ENCODE data around the gene KMT2E.
"Not testable (repeated sequence)": the region's sequence is repeated elsewhere in the genome, so short reads cannot be mapped to it uniquely, and the experiment has no call there.

Gene KMT2E

DNA sequence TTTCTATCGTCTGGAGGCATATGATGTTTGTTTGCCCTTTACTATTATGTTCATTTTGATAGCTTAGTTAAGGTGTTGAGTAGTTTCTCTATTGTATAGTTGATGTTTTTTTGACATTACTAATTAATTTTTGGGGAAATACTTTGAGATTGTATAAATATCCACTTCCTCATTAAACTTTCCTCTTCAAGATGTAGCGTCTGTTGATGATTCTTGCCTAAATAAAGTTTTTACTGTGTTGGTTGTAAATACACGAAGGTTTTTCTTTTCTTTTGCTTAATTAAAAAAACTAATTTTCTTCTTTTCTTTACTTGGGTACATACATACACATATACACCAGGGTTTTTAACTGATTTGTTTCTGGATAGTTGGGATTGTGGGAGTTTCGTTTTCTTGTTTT lies 8.5 kb downstream of the KMT2E start:
- Histone ChIP-seq H3K27ac (peak overlapping the region; percentile 76), H3K27me3 (no peaks in the 10 kb centered on the region), H3K9me3 (no peaks in the 10 kb centered on the region), H3K4me1 (ENCODE audit: control insufficient read depth in 1 of 2, insufficient read depth in 1 of 2, low read depth in 1 of 2, low read length in 1 of 2) (peaks cover 93 to 97% of the 10 kb centered on the region in 2 experiments), H3K36me3 (no peaks in the 10 kb centered on the region), H3K4me3 (ENCODE audit: low read depth in 1 of 2, low read length in 1 of 2) (no peak overlapping the region)
- TF ChIP-seq, protein P1, sequence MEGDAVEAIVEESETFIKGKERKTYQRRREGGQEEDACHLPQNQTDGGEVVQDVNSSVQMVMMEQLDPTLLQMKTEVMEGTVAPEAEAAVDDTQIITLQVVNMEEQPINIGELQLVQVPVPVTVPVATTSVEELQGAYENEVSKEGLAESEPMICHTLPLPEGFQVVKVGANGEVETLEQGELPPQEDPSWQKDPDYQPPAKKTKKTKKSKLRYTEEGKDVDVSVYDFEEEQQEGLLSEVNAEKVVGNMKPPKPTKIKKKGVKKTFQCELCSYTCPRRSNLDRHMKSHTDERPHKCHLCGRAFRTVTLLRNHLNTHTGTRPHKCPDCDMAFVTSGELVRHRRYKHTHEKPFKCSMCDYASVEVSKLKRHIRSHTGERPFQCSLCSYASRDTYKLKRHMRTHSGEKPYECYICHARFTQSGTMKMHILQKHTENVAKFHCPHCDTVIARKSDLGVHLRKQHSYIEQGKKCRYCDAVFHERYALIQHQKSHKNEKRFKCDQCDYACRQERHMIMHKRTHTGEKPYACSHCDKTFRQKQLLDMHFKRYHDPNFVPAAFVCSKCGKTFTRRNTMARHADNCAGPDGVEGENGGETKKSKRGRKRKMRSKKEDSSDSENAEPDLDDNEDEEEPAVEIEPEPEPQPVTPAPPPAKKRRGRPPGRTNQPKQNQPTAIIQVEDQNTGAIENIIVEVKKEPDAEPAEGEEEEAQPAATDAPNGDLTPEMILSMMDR (IDR thresholded peaks at IDR 0.05), result no peak

DNA sequence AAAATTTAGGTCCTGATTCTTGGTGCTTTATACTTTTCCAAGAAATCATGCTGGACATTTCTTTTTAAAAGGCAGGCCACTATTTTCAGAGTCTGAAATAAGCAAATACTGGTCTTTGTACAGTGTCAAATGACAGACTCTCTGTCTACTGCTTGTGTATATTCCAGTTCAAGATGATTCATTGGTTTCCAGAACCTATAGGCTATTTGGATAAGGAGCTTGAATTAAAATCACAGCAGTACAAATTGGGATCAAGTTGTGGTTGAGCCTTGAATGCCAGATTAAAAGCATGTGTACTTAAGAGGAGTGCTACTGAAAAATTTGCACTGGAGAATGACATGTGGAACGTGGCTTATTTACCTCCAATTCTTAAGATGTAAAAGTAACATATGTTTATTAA lies 10.7 kb downstream of the KMT2E start:
- peak overlapping the region; percentile 76 for H3K27ac ChIP-seq
- peaks cover 71 to 86% of the 10 kb centered on the region in 2 experiments for H3K4me1 ChIP-seq (ENCODE audit: control insufficient read depth in 1 of 2, insufficient read depth in 1 of 2, low read depth in 1 of 2, low read length in 1 of 2)
- no peaks in the 10 kb centered on the region for H3K9me3 ChIP-seq
- TF ChIP-seq, protein P1 (IDR thresholded peaks at IDR 0.05), result no peak
- no peaks in the 10 kb centered on the region for H3K27me3 ChIP-seq
- H3K4me3 ChIP-seq (ENCODE audit: low read depth in 1 of 2, low read length in 1 of 2), result no peak overlapping the region
- no peaks in the 10 kb centered on the region for H3K36me3 ChIP-seq

DNA sequence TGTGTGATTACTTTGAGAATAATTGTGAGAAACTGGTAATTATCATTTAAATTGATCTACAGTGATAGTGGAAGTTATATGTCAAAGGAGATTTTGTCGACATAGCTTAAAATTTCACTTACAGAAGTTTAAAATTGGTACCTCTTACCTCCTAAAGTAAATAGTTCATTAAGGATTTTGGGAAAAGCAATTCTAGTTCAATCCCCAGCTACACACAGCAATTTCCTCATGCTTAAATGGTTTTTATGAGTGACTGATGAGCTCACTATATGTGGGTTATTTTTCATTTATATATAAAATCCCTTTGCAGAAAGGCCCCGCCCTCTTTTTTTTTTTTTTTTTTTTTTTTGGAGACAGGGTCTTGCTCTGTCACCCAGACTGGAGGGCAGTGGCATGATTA lies 12.7 kb downstream of the KMT2E start:
- Histone ChIP-seq H3K27ac (peak overlapping the region; percentile 0), H3K9me3 (no peaks in the 10 kb centered on the region), H3K4me1 (ENCODE audit: control insufficient read depth in 1 of 2, insufficient read depth in 1 of 2, low read depth in 1 of 2, low read length in 1 of 2) (peaks cover 50 to 66% of the 10 kb centered on the region in 2 experiments), H3K4me3 (ENCODE audit: low read depth in 1 of 2, low read length in 1 of 2) (no peak overlapping the region), H3K36me3 (no peaks in the 10 kb centered on the region), H3K27me3 (no peaks in the 10 kb centered on the region)
- TF ChIP-seq, protein P1 (IDR thresholded peaks at IDR 0.05), result no peak

DNA sequence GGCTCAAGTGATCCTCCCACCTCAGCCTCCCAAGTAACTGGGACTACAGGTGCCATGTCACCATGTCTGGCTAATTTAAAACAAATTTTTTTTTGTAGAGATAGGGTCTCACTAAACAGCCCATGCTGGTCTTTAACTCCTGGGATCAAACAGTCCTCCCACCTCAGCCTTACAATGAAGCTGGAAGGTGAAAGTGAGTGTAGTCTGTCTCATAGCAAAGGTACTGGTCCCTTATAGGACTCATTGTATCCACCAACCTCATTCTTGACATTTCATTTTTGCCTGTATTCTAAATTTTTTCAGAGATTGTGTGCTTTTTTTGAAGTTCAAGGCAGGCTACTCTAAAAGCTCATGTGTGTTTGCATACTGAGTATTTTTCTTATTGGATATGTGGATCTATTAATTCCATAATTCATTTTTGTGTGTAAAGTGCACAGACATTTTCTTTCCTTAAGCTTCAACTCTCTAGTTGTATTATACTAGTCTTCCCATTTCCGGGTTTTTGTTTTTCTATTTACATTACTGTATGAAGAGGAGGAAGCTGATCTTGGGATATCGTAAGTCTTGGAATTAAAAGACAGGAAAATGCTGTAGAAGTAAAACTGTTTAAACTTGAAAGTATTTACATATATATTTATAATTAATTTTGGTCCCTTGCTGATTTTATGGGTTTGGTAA lies 13.3 kb downstream of the KMT2E start:
- Histone ChIP-seq H3K27me3 (no peaks in the 10 kb centered on the region), H3K4me3 (ENCODE audit: low read depth in 1 of 2, low read length in 1 of 2) (no peak overlapping the region), H3K9me3 (no peaks in the 10 kb centered on the region), H3K27ac (peak overlapping the region; percentile 37), H3K4me1 (ENCODE audit: control insufficient read depth in 1 of 2, insufficient read depth in 1 of 2, low read depth in 1 of 2, low read length in 1 of 2) (peaks cover 45 to 61% of the 10 kb centered on the region in 2 experiments), H3K36me3 (no peaks in the 10 kb centered on the region)
- TF ChIP-seq, protein P1 (IDR thresholded peaks at IDR 0.05), result no peak

DNA sequence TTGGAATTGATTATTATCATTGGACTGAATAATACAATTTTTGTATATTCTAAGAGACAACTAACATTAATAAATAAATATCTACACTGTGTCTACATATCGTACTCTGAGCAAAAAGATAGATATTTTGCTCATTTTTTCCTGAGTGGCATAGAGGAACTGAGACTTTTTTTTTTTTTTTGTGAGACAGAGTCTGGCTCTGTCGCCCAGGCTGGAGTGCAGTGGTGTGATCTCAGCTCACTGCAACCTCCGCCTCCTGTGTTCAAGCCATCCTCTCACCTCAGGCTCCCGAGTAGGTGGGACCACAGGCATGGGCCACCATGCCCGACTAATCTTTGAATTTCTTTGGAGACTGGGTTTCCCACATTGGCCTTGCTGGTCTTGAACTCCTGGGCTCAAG lies 14.0 kb downstream of the KMT2E start:
- TF ChIP-seq, protein P1 (IDR thresholded peaks at IDR 0.05), result no peak
- no peak overlapping the region for H3K4me3 ChIP-seq (ENCODE audit: low read depth in 1 of 2, low read length in 1 of 2)
- no peaks in the 10 kb centered on the region for H3K9me3 ChIP-seq
- no peak overlapping the region for H3K27ac ChIP-seq
- H3K4me1 ChIP-seq (ENCODE audit: control insufficient read depth in 1 of 2, insufficient read depth in 1 of 2, low read depth in 1 of 2, low read length in 1 of 2), result peaks cover 40 to 60% of the 10 kb centered on the region in 2 experiments
- no peaks in the 10 kb centered on the region for H3K27me3 ChIP-seq
- H3K36me3 ChIP-seq, result no peaks in the 10 kb centered on the region

DNA sequence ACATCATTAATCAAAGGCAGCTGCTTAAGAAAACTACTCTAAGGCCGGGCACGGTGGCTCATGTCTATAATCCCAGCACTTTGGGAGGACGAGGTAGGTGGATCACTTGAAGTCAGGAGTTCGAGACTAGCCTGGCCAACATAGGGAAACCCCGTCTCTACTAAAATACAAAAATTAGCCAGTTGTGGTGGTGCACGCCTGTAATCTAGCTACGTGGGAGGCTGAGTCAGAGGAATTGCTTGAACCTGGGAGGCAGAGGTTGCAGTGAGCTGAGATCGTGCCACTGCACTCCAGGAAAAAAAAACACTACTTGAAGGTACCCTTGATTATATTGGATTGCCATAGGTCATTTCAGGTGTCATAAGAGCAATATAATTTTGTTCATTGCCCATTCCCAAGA lies 14.9 kb downstream of the KMT2E start:
- not testable (repeated sequence) for H3K9me3 ChIP-seq; H3K27ac ChIP-seq; H3K27me3 ChIP-seq; H3K4me3 ChIP-seq (ENCODE audit: low read depth in 1 of 2, low read length in 1 of 2); H3K36me3 ChIP-seq
- peaks cover 40 to 61% of the 10 kb centered on the region in 2 experiments for H3K4me1 ChIP-seq (ENCODE audit: control insufficient read depth in 1 of 2, insufficient read depth in 1 of 2, low read depth in 1 of 2, low read length in 1 of 2)

Data from neutrophil (primary cell).